HepG2 (cell line): ENCODE data around the gene SAAL1. TPM values are rescaled to one million over a fixed set of nuclear protein-coding genes. Genes with fewer than 3 reads are reported as not detected.

Experiments
- ATAC-seq: fragments of 200-7000 bp; cut with Tn5 transposase; 3 replicates; pipeline ENCODE4 v1.9.1; 2020; ENCODE audit warnings: mild to moderate bottlenecking, moderate library complexity
- Bru-seq: library from RNA; stranded (reverse); fragments of 400-500 nt; gene quantifications from one replicate; lab custom pipeline; 2021; lab: Mats Ljungman, UMichigan
- BruChase-seq, 2 experiments: library from RNA; stranded (reverse); fragments of 400-500 nt; gene quantifications; one replicate each; lab custom pipeline; 2021; lab: Mats Ljungman, UMichigan
- BruUV-seq: library from RNA; stranded (reverse); fragments of 400-500 nt; replicated peaks from 2 replicates; lab custom pipeline; 2021; lab: Mats Ljungman, UMichigan
- CTCF ChIA-PET: fragments of 300-600 bp; formaldehyde crosslinking; extraction: SDS; loops from one replicate; lab custom pipeline; 2021; ENCODE audit warnings: low total read pairs, inconsistent platforms, low intra/inter-chr PET ratio; lab: Yijun Ruan, JAX
- POLR2A ChIA-PET: fragments of 350-600 bp; sonication (Branson Sonifier 250); formaldehyde crosslinking; loops from one replicate; lab custom pipeline; 2020; ENCODE audit warnings: antibody characterized with exemption, inconsistent platforms; lab: Yijun Ruan, JAX
- DNase-seq: peaks from one replicate; pipeline ENCODE4 v3.0.0-alpha.2; 2015; ENCODE audit warnings: low spot score
- FAIRE-seq: peaks from 3 replicates; lab custom pipeline; 2011; peaks lifted over from hg19 to GRCh38; lab: Jason Lieb, UNC
- H2AFZ ChIP-seq: one replicate; pipeline ENCODE4 v1.6.1; 2011; ENCODE audit warnings: low read length, inconsistent platforms
- H3K27ac ChIP-seq: fragments of 300-600 bp; 3 replicates; pipeline ENCODE4 v1.8.0; 2011; ENCODE audit warnings: mixed run types, mild to moderate bottlenecking, mixed read lengths, low read length, inconsistent platforms; ENCODE audit not compliant: insufficient read depth; ENCODE audit errors: extremely low read length
- H3K27me3 ChIP-seq, 2 experiments: fragments of 200-600 bp in 1 of 2; 2 replicates in 1 of 2; 3 replicates in 1 of 2; pipeline versions ENCODE4 v1.6.0 to v1.8.0; 2011; ENCODE audit warnings: low read length in 2 of 2, mild to moderate bottlenecking in 2 of 2, moderate library complexity in 2 of 2, inconsistent platforms in 1 of 2; ENCODE audit not compliant: insufficient read depth in 2 of 2, control insufficient read depth in 1 of 2
- H3K36me3 ChIP-seq, 2 experiments: fragments of 200-600 bp in 1 of 2; replicated peaks in 1 of 2; 2 replicates in 1 of 2; 3 replicates in 1 of 2; pipeline versions ENCODE4 v1.5.1 to v1.8.0; 2011; ENCODE audit warnings: low read length in 2 of 2, inconsistent platforms in 1 of 2; ENCODE audit not compliant: insufficient read depth in 2 of 2, control insufficient read depth in 1 of 2
- H3K4me1 ChIP-seq: 2 replicates; pipeline ENCODE4 v1.5.1; 2012; ENCODE audit warnings: low read length, inconsistent platforms; ENCODE audit not compliant: insufficient read depth
- H3K4me2 ChIP-seq: 2 replicates; pipeline ENCODE4 v1.6.0; 2011; ENCODE audit warnings: low read depth, low read length, inconsistent platforms
- H3K4me3 ChIP-seq, 3 experiments: fragments of 200-600 bp in 1 of 3; sonication (generic), shearing (Covaris generic) in 1 of 3; replicated peaks in 1 of 3; 2 replicates each; pipeline ENCODE4 v1.5.1; 2011 to 2016; ENCODE audit warnings: low read length in 3 of 3, inconsistent platforms in 2 of 3, low read depth in 2 of 3, mild to moderate bottlenecking in 2 of 3, control low read depth in 1 of 3, mixed read lengths in 1 of 3; ENCODE audit not compliant: insufficient read depth in 1 of 3
- H3K79me2 ChIP-seq: one replicate; pipeline ENCODE4 v1.6.1; 2011; ENCODE audit warnings: low read length, inconsistent platforms; ENCODE audit not compliant: insufficient read depth
- H3K9ac ChIP-seq: 2 replicates; pipeline ENCODE4 v1.6.0; 2011; ENCODE audit warnings: mild to moderate bottlenecking, low read depth, low read length, inconsistent platforms; ENCODE audit not compliant: insufficient read depth
- H3K9me3 ChIP-seq: 2 replicates; pipeline ENCODE4 v1.5.1; 2012; ENCODE audit warnings: mild to moderate bottlenecking, low read length
- H4K20me1 ChIP-seq: 2 replicates; pipeline ENCODE4 v1.6.0; 2011; ENCODE audit warnings: inconsistent platforms, mild to moderate bottlenecking, low read length, moderate library complexity; ENCODE audit not compliant: insufficient read depth
- CHD4 ChIP-seq: fragments of 200-600 bp; sonication (generic); IDR thresholded peaks from 2 replicates; pipeline ENCODE4 v1.7.0; 2017; ENCODE audit warnings: mild to moderate bottlenecking, low read length, borderline replicate concordance
- FOXA3 ChIP-seq: IDR thresholded peaks from 2 replicates; pipeline ENCODE4 v1.6.1; 2016; ENCODE audit warnings: missing genetic modification reagents, missing compliant biosample characterization
- HOXA9 ChIP-seq: sonication (generic); formaldehyde crosslinking; IDR thresholded peaks from 2 replicates; pipeline ENCODE4 v1.8.1; 2022; ENCODE audit warnings: missing genetic modification reagents, mild to moderate bottlenecking, moderate library complexity, borderline replicate concordance
- NFIC ChIP-seq: IDR thresholded peaks from 2 replicates; pipeline ENCODE4 v1.6.1; 2012; ENCODE audit warnings: mild to moderate bottlenecking, low read length, inconsistent platforms
- PCBP1 ChIP-seq: fragments of 200-400 bp; formaldehyde crosslinking; IDR thresholded peaks from 2 replicates; pipeline ENCODE4 v1.6.1; 2017; ENCODE audit warnings: mild to moderate bottlenecking, low read depth, low read length, borderline replicate concordance
- PHF5A ChIP-seq: IDR thresholded peaks from one replicate; pipeline ENCODE4 v1.6.1; 2018; ENCODE audit warnings: low read depth, missing genetic modification reagents; ENCODE audit not compliant: unreplicated experiment
- POGZ ChIP-seq: sonication (generic); formaldehyde crosslinking; IDR thresholded peaks from 2 replicates; pipeline ENCODE4 v1.4.0; 2020; ENCODE audit warnings: mild to moderate bottlenecking, missing genetic modification reagents
- TARDBP ChIP-seq: sonication (generic); formaldehyde crosslinking; IDR thresholded peaks from 2 replicates; pipeline ENCODE4 v1.8.0; 2022; ENCODE audit warnings: mild to moderate bottlenecking, missing genetic modification reagents
- ZNF136 ChIP-seq: sonication (generic); formaldehyde crosslinking; IDR thresholded peaks from 2 replicates; pipeline ENCODE4 v1.8.1; 2022; ENCODE audit warnings: low read depth, mild to moderate bottlenecking, moderate library complexity, missing genetic modification reagents
- ZNF546 ChIP-seq: sonication (generic); formaldehyde crosslinking; conservative IDR thresholded peaks from 2 replicates; pipeline ENCODE4 v1.8.1; 2023; ENCODE audit warnings: mild to moderate bottlenecking, missing genetic modification reagents
- ZNF747 ChIP-seq: sonication (generic); formaldehyde crosslinking; IDR thresholded peaks from 2 replicates; pipeline ENCODE4 v1.8.1; 2023; ENCODE audit warnings: missing genetic modification reagents, mild to moderate bottlenecking, borderline replicate concordance
- WGBS: methylation state at CpG from one replicate; pipeline ENCODE4 v1.1.6; 2017; ENCODE audit warnings: low lambda C conversion rate; 5-methylcytosine and 5-hydroxymethylcytosine counted together
- in situ Hi-C: cut with HindIII; loops from 2 replicates; pipeline ENCODE4 v1.10.0; 2017; ENCODE audit warnings: low pct_unique_long_range_greater_than_20kb; ENCODE audit not compliant: extremely low pct_ligation_motif_present
- intact Hi-C: fragments of 100-400 bp; cut with micrococcal nuclease; formaldehyde crosslinking; loops from one replicate; pipeline ENCODE4 v1.10.0; 2022; ENCODE audit not compliant: unreplicated experiment
- long read RNA-seq, 2 experiments: library from RNA in 1 of 2; library from polyadenylated mRNA in 1 of 2; stranded (forward) in 1 of 2; unstranded in 1 of 2; transcript quantifications; one replicate each; pipeline ENCODE4 v2.0.0, GENCODE V29; 2019 to 2022
- polyA minus RNA-seq, 3 experiments: library from RNA; depleted of rRNA, polyadenylated mRNA; stranded (reverse); fragments of >200 nt; gene quantifications; 2 replicates each; pipeline ENCODE4 v1.2.3, GENCODE V29; 2011; ENCODE audit warnings: low replicate concordance in 1 of 3
- polyA plus RNA-seq, 8 experiments: library from polyadenylated mRNA; depleted of rRNA in 3 of 8; stranded (reverse) in 7 of 8; unstranded in 1 of 8; fragments of >200 nt; fragmentation: Illumina TruSeq in 4 of 8; extraction: Trizol in 4 of 8; gene quantifications; 2 replicates each; pipeline versions ENCODE4 v1.2.1 to v1.2.3, GENCODE V29; 2011 to 2016; ENCODE audit warnings: low read depth in 4 of 8, missing spikeins in 1 of 8, mixed read lengths in 1 of 8; ENCODE audit not compliant: insufficient read depth in 1 of 8
- total RNA-seq, 5 experiments: library from RNA; depleted of rRNA; stranded (reverse); fragments of >200 nt; fragmentation: Illumina TruSeq; extraction: Trizol; gene quantifications; 2 replicates each; pipeline ENCODE4 v1.2.3, GENCODE V29; 2016; ENCODE audit warnings: low read depth in 1 of 5
- TF ChIP-seq, protein P1 (sequence below): sonication (generic); formaldehyde crosslinking; IDR thresholded peaks from 2 replicates; pipeline ENCODE4 v1.8.1; 2022; ENCODE audit warnings: low read depth, mild to moderate bottlenecking, missing genetic modification reagents

The SAAL1 gene, protein sequence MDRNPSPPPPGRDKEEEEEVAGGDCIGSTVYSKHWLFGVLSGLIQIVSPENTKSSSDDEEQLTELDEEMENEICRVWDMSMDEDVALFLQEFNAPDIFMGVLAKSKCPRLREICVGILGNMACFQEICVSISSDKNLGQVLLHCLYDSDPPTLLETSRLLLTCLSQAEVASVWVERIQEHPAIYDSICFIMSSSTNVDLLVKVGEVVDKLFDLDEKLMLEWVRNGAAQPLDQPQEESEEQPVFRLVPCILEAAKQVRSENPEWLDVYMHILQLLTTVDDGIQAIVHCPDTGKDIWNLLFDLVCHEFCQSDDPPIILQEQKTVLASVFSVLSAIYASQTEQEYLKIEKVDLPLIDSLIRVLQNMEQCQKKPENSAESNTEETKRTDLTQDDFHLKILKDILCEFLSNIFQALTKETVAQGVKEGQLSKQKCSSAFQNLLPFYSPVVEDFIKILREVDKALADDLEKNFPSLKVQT
- total RNA-seq (2016; rRNA removed; fragmentation: Illumina TruSeq; extraction: Trizol): 45.7 and 46.0 TPM in 2 replicates
- total RNA-seq (2016; cell fraction: cytosol; rRNA removed; fragmentation: Illumina TruSeq; extraction: Trizol; ENCODE audit: low read depth): 17.6 and 22.5 TPM in 2 replicates
- 43.0 and 53.0 TPM in 2 replicates for total RNA-seq (2016; cell fraction: insoluble cytoplasmic fraction; rRNA removed; fragmentation: Illumina TruSeq; extraction: Trizol)
- 19.9 and 22.6 TPM in 2 replicates for total RNA-seq (2016; cell fraction: membrane; rRNA removed; fragmentation: Illumina TruSeq; extraction: Trizol)
- total RNA-seq (2016; cell fraction: nucleus; rRNA removed; fragmentation: Illumina TruSeq; extraction: Trizol): 40.8 and 46.9 TPM in 2 replicates
- polyA plus RNA-seq (2011; rRNA removed): 12.3 and 16.5 TPM in 2 replicates
- polyA plus RNA-seq (2011; cell fraction: cytosol; rRNA removed): 9.0 and 11.1 TPM in 2 replicates
- 7.9 and 8.7 TPM in 2 replicates for polyA plus RNA-seq (2011; cell fraction: nucleus; rRNA removed)
- polyA plus RNA-seq (2012): 14.6 and 19.3 TPM in 2 replicates
- polyA plus RNA-seq (2016; cell fraction: cytosol; fragmentation: Illumina TruSeq; extraction: Trizol; ENCODE audit: low read depth): 10.6 and 11.2 TPM in 2 replicates
- polyA plus RNA-seq (2016; cell fraction: insoluble cytoplasmic fraction; fragmentation: Illumina TruSeq; extraction: Trizol; ENCODE audit: low read depth): 44.8 and 47.0 TPM in 2 replicates
- polyA plus RNA-seq (2016; cell fraction: membrane; fragmentation: Illumina TruSeq; extraction: Trizol; ENCODE audit: low read depth): 14.9 and 17.6 TPM in 2 replicates
- polyA plus RNA-seq (2016; cell fraction: nucleus; fragmentation: Illumina TruSeq; extraction: Trizol; ENCODE audit: insufficient read depth, low read depth): 45.2 and 47.7 TPM in 2 replicates
- 10.6 and 12.8 TPM in 2 replicates for polyA minus RNA-seq (2011; rRNA and poly(A)+ RNA removed; ENCODE audit: low replicate concordance)
- 6.8 and 7.7 TPM in 2 replicates for polyA minus RNA-seq (2011; cell fraction: cytosol; rRNA and poly(A)+ RNA removed)
- 28.5 and 31.5 TPM in 2 replicates for polyA minus RNA-seq (2011; cell fraction: nucleus; rRNA and poly(A)+ RNA removed)
- Bru-seq, nascent RNA: percentile 76 among the genes with signal in this experiment
- percentile 66 among the genes with signal in this experiment for BruChase-seq, experiment 1, labeled RNA remaining after a 6-hour chase
- percentile 67 among the genes with signal in this experiment for BruChase-seq, experiment 2, labeled RNA remaining after a 2-hour chase
- long read RNA-seq, experiment 1, transcript SAAL1-202 (12 exons, 1,582 nt): major isoform, 27 of 41 reads
- long read RNA-seq, experiment 1, transcript SAAL1-201 (12 exons, 1,518 nt): minor isoform, 5 of 41 reads
- long read RNA-seq, experiment 1, partial matches to known transcripts: 4 of 41 reads
- long read RNA-seq, experiment 1, other reads (novel, unspliced or antisense): 4 of 41 reads
- long read RNA-seq, experiment 2, transcript SAAL1-210 (12 exons, 1,526 nt): major isoform, 8 of 36 reads
- long read RNA-seq, experiment 2, partial matches to known transcripts: 3 of 36 reads
- long read RNA-seq, experiment 2, other reads (novel, unspliced or antisense): 24 of 36 reads

- ATAC-seq (peak; percentile 99), DNase-seq (peak; percentile 73), FAIRE-seq (no peak)
- Histone ChIP-seq H4K20me1 (no peaks in the 10 kb centered on the region), H3K9me3 (no peaks in the 10 kb centered on the region), H3K27me3 (no peaks in the 10 kb centered on the region; a peak in 1 of 5 replicates), H3K79me2 (peaks cover 22% of the 10 kb centered on the region), H3K4me3 (peak within 1 kb of the TSS; percentile 85 to 98 (median 96)), H3K27ac (peak within 1 kb of the TSS; percentile 52), H3K4me1 (peaks cover 21% of the 10 kb centered on the region), H3K4me2 (peak within 1 kb of the TSS; percentile 80), H2AFZ (peak within 1 kb of the TSS; percentile 86), H3K9ac (peak within 1 kb of the TSS; percentile 84), H3K36me3 (peaks cover 5 to 18% of the 10 kb centered on the region in 2 experiments; a peak in 3 of 5 replicates)
- ChIA-PET CTCF (interaction anchor here (0.6 to 1.7 kb wide), 3 partner anchors 10 to 114 kb away, joined by 3 to 16 read pairs (median 3); partner anchors contain the start of gene SERGEF), POLR2A (interaction anchor here (0.9 to 1.4 kb wide), 3 partner anchors 9 to 119 kb away, joined by 4 to 6 read pairs (median 5); partner anchors contain the start of gene SERGEF)
- WGBS: 4% methylated on average over 33 of the region's 48 CpGs
- intact Hi-C loops (loop anchor here (1.0 to 10.0 kb wide), 3 partner anchors 93 to 341 kb away; partner anchors contain the start of gene SERGEF), in situ Hi-C loops (loop anchor here (5.0 kb wide), 1 partner anchor 94 kb away; the partner anchor contains the start of gene SERGEF)
- no TSS peak for BruUV-seq
- peak; percentile 43; the same call in 1 of the 2 replicates for TF ChIP-seq FOXA3 (CRISPR knock-in tag)
- TF ChIP-seq ZNF136 (CRISPR knock-in tag): no peak
- peak; percentile 45; the same call in 1 of the 2 replicates for TF ChIP-seq ZNF546
- no peak for TF ChIP-seq CHD4
- TF ChIP-seq POGZ (CRISPR knock-in tag): peak; percentile 99
- no peak for TF ChIP-seq NFIC
- TF ChIP-seq, protein P1, sequence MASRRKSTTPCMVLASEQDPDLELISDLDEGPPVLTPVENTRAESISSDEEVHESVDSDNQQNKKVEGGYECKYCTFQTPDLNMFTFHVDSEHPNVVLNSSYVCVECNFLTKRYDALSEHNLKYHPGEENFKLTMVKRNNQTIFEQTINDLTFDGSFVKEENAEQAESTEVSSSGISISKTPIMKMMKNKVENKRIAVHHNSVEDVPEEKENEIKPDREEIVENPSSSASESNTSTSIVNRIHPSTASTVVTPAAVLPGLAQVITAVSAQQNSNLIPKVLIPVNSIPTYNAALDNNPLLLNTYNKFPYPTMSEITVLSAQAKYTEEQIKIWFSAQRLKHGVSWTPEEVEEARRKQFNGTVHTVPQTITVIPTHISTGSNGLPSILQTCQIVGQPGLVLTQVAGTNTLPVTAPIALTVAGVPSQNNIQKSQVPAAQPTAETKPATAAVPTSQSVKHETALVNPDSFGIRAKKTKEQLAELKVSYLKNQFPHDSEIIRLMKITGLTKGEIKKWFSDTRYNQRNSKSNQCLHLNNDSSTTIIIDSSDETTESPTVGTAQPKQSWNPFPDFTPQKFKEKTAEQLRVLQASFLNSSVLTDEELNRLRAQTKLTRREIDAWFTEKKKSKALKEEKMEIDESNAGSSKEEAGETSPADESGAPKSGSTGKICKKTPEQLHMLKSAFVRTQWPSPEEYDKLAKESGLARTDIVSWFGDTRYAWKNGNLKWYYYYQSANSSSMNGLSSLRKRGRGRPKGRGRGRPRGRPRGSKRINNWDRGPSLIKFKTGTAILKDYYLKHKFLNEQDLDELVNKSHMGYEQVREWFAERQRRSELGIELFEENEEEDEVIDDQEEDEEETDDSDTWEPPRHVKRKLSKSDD (CRISPR knock-in tag): no peak
- 0 out of 2 replicates have a peak, but pooled peaks have one; percentile 32 for TF ChIP-seq PCBP1
- no peak for TF ChIP-seq ZNF747
- TF ChIP-seq PHF5A: peak; percentile 19
- TF ChIP-seq TARDBP: no peak; the same call in none of the 2 replicates
- TF ChIP-seq HOXA9 (CRISPR knock-in tag): no peak
These were observed at the start of gene SAAL1 for GRCh38 chr11:18105802-18106574. SAAL1 (minus strand) TSS chr11:18106082; CDS start chr11:18106041, 41 bp downstream.
